GM19452 (cell line): ENCODE results near the gene AP2A2.

Experiments used
- ATAC-seq: cut with Tn5 transposase; IDR thresholded peaks from one replicate; pipeline ENCODE4 v1.9.1; 2021; ENCODE audit not compliant: unreplicated experiment

The AP2A2 gene

GRCh38 chr11:1039481-1040427, 114.1 kb downstream of the AP2A2 start:
- ATAC-seq: no peak

- no peak for ATAC-seq
Measured at GRCh38 chr11:1040428-1041148, 114.9 kb downstream of the AP2A2 start.

GRCh38 chr11:1041149-1041467, 115.4 kb downstream of the AP2A2 start:
- no peak for ATAC-seq

GRCh38 chr11:1041471-1041870, 115.8 kb downstream of the AP2A2 start:
- no peak for ATAC-seq

GRCh38 chr11:1041936-1042608, 116.4 kb downstream of the AP2A2 start:
- no peak for ATAC-seq

GRCh38 chr11:1042626-1043562, 117.2 kb downstream of the AP2A2 start:
- ATAC-seq: no peak

- no peak for ATAC-seq
Measured at GRCh38 chr11:1043563-1044096, 118.0 kb downstream of the AP2A2 start.

GRCh38 chr11:1044160-1044559, 118.5 kb downstream of the AP2A2 start:
- ATAC-seq: no peak

- no peak for ATAC-seq
Measured at GRCh38 chr11:1047595-1048156, 122.0 kb downstream of the AP2A2 start.

GRCh38 chr11:1048375-1049070, 122.9 kb downstream of the AP2A2 start:
- no peak for ATAC-seq

GRCh38 chr11:1049071-1049405, 123.4 kb downstream of the AP2A2 start:
- ATAC-seq: no peak

- ATAC-seq: no peak
Measured at GRCh38 chr11:1049431-1049891, 123.8 kb downstream of the AP2A2 start.

GRCh38 chr11:1049911-1050580, 124.4 kb downstream of the AP2A2 start:
- ATAC-seq: no peak

GRCh38 chr11:1050581-1051355, 125.1 kb downstream of the AP2A2 start:
- ATAC-seq: peak; percentile 71

GRCh38 chr11:1051356-1052132, 125.9 kb downstream of the AP2A2 start:
- no peak for ATAC-seq

- no peak for ATAC-seq
Measured at GRCh38 chr11:1052133-1053011, 126.7 kb downstream of the AP2A2 start.
